ENCODE data around the gene CPNE5. TPM values are rescaled to one million over a fixed set of nuclear protein-coding genes. Genes with fewer than 3 reads are reported as not detected.

CPNE5 gene
- total RNA-seq, 1 experiment from 2014 or later: 0.37 TPM

- DNase-seq: no peak
- H3K4me3 ChIP-seq: no peak overlapping the region
- H3K9me3 ChIP-seq (ENCODE audit: insufficient read depth, low read depth): no peaks in the 10 kb centered on the region
- H3K9me2 ChIP-seq (ENCODE audit: insufficient read depth): no peaks in the 10 kb centered on the region
- no peak for TF ChIP-seq EZH2 (IDR thresholded peaks at IDR 0.05; ENCODE audit: low read depth)
- TF ChIP-seq CTCF (conservative IDR thresholded peaks at IDR 0.05): no peak
- no peaks in the 10 kb centered on the region for H4K20me1 ChIP-seq (ENCODE audit: insufficient read depth)
- CTCF ChIA-PET: no interaction called here
- no peaks in the 10 kb centered on the region for H3K36me3 ChIP-seq (ENCODE audit: low read depth)
- H3K27ac ChIP-seq: no peak overlapping the region
- no peak overlapping the region for H2AFZ ChIP-seq
- H3F3A ChIP-seq (ENCODE audit: insufficient read depth, low read depth): peaks cover 16% of the 10 kb centered on the region; the same call in 1 of the 2 replicates
- POLR2A ChIA-PET (ENCODE audit: unreplicated experiment): no interaction called here
- no TSS peak for BruUV-seq (replicated peaks)
- no peaks in the 10 kb centered on the region for H3K79me2 ChIP-seq (ENCODE audit: low read depth)
- intact Hi-C loops (cut with micrococcal nuclease; ENCODE audit: unreplicated experiment): loop anchor here (5.0 kb wide), 1 partner anchor 335 kb away; no protein-coding TSS in a partner anchor
- H3K4me1 ChIP-seq (replicated peaks; ENCODE audit: insufficient read depth): peaks cover 42% of the 10 kb centered on the region
- no peak overlapping the region for H3K4me2 ChIP-seq
- no peaks in the 10 kb centered on the region for H3K27me3 ChIP-seq (ENCODE audit: insufficient read depth, low read depth)
Measured at GRCh38 chr6:36757206-36757605, 82.0 kb downstream of the CPNE5 start.

- no peak for TF ChIP-seq CTCF (conservative IDR thresholded peaks at IDR 0.05)
- TF ChIP-seq EZH2 (IDR thresholded peaks at IDR 0.05; ENCODE audit: low read depth): no peak
- Histone ChIP-seq H4K20me1 (ENCODE audit: insufficient read depth) (no peaks in the 10 kb centered on the region), H3K9me3 (ENCODE audit: insufficient read depth, low read depth) (no peaks in the 10 kb centered on the region), H3K36me3 (ENCODE audit: low read depth) (no peaks in the 10 kb centered on the region), H3K4me3 (no peak overlapping the region), H3K4me1 (replicated peaks; ENCODE audit: insufficient read depth) (peaks cover 46% of the 10 kb centered on the region), H3K27me3 (ENCODE audit: insufficient read depth, low read depth) (no peaks in the 10 kb centered on the region), H3F3A (ENCODE audit: insufficient read depth, low read depth) (peaks cover 20% of the 10 kb centered on the region; the same call in 1 of the 2 replicates), H2AFZ (no peak overlapping the region), H3K79me2 (ENCODE audit: low read depth) (no peaks in the 10 kb centered on the region), H3K4me2 (no peak overlapping the region), H3K27ac (no peak overlapping the region), H3K9me2 (ENCODE audit: insufficient read depth) (no peaks in the 10 kb centered on the region)
- no TSS peak for BruUV-seq (replicated peaks)
- ChIA-PET CTCF (no interaction called here), POLR2A (ENCODE audit: unreplicated experiment) (no interaction called here)
- no peak for DNase-seq
- intact Hi-C loops (cut with micrococcal nuclease; ENCODE audit: unreplicated experiment): loop anchor here (5.0 kb wide), 1 partner anchor 334 kb away; no protein-coding TSS in a partner anchor
Measured at GRCh38 chr6:36756786-36757185, 82.5 kb downstream of the CPNE5 start.

- H3K9me2 ChIP-seq (ENCODE audit: insufficient read depth): no peaks in the 10 kb centered on the region
- peaks cover 30% of the 10 kb centered on the region; the same call in 1 of the 2 replicates for H3F3A ChIP-seq (ENCODE audit: insufficient read depth, low read depth)
- no peak overlapping the region for H3K4me3 ChIP-seq
- CTCF ChIA-PET: interaction anchor here (0.6 kb wide), 1 partner anchor 141 kb away, joined by 3 read pairs; no protein-coding TSS in a partner anchor
- no peak overlapping the region for H2AFZ ChIP-seq
- peaks cover 57% of the 10 kb centered on the region for H3K4me1 ChIP-seq (replicated peaks; ENCODE audit: insufficient read depth)
- H3K27me3 ChIP-seq (ENCODE audit: insufficient read depth, low read depth): no peaks in the 10 kb centered on the region
- POLR2A ChIA-PET (ENCODE audit: unreplicated experiment): no interaction called here
- TF ChIP-seq CTCF (conservative IDR thresholded peaks at IDR 0.05): no peak
- no peak for TF ChIP-seq EZH2 (IDR thresholded peaks at IDR 0.05; ENCODE audit: low read depth)
- H3K79me2 ChIP-seq (ENCODE audit: low read depth): no peaks in the 10 kb centered on the region
- peak in 1 of 2 experiments; percentile 77 for DNase-seq
- BruUV-seq (replicated peaks): no TSS peak
- H3K9me3 ChIP-seq (ENCODE audit: insufficient read depth, low read depth): no peaks in the 10 kb centered on the region
- H3K27ac ChIP-seq: no peak overlapping the region
- intact Hi-C loops (cut with micrococcal nuclease; ENCODE audit: unreplicated experiment): loop anchor here (5.0 kb wide), 1 partner anchor 333 kb away; no protein-coding TSS in a partner anchor
- H3K36me3 ChIP-seq (ENCODE audit: low read depth): no peaks in the 10 kb centered on the region
- H3K4me2 ChIP-seq: peak overlapping the region; percentile 40; the same call in 1 of the 2 replicates
- H4K20me1 ChIP-seq (ENCODE audit: insufficient read depth): no peaks in the 10 kb centered on the region
Measured at GRCh38 chr6:36755435-36756348, 83.6 kb downstream of the CPNE5 start.

Measured in PC-9 (cell line).